HG03565 (cell line): Measurements from ENCODE around the gene ZFAND2B.
A peak's percentile ranks its signal among the peaks of the same experiment; 100 is the strongest.

Experiments
- ATAC-seq: cut with Tn5 transposase; IDR thresholded peaks from one replicate; pipeline ENCODE4 v1.9.1; 2021; ENCODE audit warnings: mild to moderate bottlenecking, moderate library complexity; ENCODE audit not compliant: unreplicated experiment

Gene ZFAND2B

DNA sequence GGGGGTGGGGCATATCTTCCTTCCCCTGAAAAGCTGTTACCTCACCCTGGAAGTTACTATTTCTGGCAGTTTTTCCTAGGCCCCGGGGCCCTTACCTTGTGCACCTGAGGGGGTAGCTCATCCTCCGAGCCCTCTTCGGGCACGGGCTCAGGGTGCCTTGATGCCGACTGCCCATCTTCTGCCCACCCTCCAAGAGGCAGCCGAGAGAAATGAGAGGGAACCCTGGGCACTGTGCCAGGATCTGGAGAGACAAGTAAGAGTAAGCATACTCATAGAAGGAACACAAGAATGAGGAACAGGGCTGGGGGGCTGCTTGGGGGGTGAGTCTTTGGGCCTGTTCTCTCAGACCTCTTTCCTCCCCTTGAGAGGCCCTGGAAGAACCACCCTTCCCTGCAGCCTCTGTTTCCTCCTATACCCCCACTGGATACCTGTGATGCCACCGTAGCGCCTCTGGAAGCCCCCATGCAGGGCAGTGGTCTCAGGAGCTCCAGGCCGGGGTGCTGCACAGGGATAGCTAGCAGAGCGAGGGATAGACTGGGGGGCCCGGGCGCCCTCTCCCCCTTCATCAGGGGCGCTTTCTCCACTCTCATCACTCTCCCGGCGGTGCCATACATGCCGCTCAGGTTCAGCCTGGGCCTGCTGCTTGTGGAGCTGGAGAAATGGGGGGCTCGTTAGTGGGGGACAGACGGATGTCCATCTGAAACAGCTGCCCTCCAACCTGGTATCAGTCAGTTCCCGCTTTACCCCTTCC lies 14.2 kb downstream of the ZFAND2B start:
- ATAC-seq, result no peak

DNA sequence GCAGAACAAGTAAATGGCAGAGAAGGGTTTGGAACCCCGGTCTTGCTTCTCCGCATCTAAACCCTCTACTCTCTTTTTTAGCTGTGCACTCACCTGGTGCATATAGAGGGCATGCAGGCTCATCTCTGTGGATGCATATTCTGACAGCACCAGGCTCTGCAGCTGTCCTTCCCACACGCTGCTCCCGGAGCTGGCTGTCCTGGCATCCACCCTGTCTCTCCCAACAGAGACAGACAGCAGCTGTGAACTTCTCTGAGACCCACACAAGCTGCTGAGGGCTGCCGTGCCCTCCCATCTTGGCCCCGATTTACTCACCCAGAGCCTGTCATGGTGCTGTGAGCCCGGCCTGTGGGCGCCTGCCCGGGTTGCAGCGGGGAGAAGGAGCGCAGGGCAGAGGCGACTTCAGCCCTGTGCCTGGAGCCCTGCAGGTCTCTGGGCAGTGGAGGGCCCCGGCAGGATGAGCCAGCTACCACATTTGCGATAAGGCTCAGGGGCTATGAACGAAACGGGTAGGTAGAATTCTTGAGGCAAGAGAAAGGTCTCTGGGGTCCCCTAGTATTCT lies 15.5 kb downstream of the ZFAND2B start:
- ATAC-seq, result no peak

DNA sequence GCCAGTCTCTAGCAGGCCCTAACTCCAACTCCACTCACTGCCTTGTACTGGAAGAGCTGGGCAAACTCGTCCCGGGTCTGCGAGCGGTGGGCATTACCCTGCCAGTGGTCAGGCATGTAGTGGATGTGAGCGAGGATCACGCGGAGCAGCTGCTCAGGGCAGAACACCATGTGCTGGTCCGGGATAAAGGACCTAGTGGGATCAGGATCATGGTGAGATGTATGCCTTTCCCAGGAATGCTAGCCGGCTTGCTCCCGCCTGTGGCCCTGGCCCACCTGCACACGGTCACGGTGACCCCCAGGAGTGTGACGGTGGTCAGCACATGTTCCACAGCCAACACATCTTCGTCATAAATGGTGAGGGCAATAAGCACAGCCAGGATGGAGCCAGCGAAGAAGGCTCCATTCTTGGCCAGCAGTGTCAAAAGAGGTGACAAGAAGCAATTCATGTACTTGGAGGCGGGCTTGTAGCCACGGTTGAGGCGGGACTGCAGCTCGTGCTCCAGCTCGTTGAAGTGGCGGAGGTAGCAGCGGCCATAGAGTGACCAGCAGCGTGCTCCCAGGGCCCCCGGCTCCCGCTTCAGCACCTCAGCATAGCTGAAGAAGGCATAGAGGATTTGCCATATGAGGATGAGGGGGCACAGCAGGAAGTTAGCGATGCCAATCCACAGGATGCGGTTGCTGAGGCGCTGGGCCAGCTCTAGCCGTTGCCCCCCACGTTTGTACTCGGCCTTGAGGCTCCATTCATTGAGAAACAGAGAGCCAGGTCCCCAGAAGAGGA lies 17.4 kb downstream of the ZFAND2B start:
- no peak for ATAC-seq

DNA sequence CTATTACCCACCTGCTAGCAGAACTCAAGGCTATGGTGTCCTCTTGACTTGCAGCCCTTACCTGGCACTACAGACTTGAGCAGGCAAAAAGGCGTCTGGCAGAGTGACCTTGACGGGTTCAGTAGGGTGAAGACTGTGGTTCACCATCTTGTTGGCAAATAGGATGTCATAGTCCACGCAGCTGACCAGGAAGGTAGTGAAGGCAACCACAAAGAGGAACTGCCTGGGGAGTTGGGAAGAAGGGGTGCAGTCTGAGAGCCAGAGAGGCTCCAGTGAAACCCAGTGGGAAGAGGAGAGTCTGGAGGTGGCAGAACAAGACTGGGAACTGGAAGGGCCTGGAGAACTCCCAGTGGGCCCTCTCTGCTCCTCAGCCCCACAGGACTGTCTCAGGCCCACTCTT lies 18.8 kb downstream of the ZFAND2B start:
- ATAC-seq, result no peak

DNA sequence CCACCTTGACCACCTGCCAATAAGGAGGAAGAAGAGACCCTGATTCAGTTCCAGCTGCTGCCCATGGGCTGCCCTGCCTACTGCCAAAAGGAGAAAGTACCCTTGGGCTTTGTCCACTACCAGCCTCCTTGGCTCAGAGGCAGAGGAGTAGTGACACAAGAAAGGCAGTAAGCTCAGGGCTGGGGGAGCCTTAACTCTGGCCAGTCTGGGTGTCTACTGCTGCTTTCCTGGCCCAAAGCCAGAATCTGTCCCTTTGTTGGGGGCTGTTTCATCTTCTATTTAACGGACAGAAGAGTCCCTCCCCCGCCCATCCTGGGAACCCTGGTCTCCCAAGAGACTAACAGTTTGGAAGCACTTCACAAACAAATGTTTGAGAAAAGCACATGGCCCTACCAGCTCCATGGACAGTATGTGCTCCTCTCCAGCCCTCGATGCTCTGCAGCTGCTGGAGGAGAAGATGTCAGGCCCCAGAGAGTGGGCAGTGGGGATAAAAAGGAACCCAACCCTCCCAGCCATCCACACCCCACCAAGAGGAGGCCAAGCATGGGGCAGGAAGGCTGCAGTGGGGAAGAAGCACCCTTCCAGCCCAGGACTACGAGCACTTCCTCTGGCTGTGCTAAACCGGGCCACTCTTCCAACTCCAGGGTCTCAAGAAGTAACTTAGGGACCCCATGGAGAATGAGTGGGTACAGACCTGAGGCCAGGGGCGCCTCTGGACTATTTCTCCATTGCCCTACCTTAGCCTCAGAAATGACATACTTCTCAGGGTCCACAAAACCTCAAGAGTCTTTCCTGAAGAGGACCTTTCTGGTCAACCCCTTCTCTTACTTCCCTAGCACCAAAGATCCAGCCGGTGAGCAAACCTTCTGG lies 21.7 kb downstream of the ZFAND2B start:
- no peak for ATAC-seq

DNA sequence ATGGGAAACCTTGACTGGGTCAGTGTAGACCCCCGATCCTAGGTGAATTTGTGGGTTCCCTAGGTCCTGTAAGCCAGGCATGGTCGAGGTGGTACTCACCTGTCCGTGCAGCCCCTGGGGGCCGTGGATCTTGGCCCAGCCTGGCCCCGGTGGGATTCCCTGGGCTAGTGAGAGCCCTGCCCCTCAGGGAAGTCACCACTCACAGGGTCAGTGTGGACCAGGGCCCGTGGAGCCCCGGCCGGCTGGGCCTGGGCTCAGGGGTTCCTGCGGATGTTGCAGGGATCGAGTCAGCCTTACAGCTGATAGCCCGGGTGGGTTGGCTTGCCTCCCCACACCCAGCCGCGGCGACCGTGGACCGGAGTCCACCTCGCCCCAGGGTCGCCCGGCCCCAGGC lies 22.3 kb downstream of the ZFAND2B start:
- ATAC-seq, result peak; percentile 15

DNA sequence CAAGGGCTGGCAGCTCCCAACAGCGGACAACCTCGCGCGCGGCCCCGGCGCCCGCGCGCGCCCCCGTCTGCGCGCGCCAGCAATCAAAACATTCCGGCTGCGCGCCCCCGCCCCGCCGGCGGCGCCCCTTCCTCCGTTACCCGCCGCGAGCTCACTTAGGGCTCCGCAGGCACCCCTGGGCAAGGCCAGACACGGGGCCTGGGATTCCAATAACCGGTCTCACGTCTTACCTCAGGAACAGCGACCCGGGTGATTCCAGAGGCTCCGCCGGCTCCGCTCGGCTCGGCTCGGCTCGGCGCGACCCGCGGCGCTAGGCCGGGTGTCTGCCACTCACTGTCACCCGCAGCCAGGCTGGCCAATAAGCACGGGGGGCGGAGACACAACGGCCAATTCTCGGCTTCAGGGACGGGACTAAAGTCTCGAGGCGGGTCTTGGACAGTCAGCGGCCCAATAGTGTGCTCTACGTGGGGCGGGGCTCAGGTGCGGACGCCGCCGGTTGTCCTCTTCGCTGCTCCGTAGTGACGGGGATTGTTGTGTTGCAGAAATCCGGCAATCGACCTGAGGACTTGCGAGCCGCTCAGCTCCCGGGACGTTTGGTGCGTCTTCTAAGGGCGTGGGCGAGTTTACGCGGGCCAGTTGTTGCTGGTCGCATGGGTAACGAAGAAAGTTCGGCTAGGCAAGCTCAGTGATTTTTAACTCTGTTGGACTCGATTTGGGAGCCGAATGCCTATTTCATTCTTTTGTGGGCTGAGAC lies 22.9 kb downstream of the ZFAND2B start, which contains the start of the genes ANKZF1 and ATG9A:
Gene ANKZF1, plus strand, starts transcription at position 502 of the 754 bp plus-strand sequence. CDS start 452 bp downstream, outside the sequence.
Gene ATG9A, minus strand, starts transcription at position 332 of the 754 bp plus-strand sequence. CDS start 1,612 bp downstream, outside the sequence.
- peak; percentile 88 for ATAC-seq

DNA sequence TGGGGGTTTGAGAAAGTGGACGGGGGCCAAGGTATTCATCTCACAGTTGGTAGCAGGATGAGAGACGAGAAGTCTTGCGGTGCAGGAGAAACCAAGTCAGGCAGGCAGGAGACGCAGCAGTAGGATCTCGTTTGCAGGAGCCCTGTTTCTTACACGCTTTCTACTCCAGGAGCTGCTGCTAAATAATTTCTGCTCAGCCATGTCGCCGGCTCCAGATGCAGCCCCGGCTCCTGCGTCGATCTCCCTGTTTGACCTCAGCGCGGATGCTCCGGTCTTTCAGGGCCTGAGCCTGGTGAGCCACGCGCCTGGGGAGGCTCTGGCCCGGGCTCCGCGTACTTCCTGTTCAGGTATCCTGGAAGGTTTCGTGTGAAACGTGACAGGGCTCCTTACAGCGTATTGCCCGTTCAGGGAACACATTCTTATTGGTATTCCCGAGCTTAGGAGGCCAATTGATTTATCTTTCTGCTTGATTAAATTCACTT lies 23.5 kb downstream of the ZFAND2B start:
- ATAC-seq, result no peak

DNA sequence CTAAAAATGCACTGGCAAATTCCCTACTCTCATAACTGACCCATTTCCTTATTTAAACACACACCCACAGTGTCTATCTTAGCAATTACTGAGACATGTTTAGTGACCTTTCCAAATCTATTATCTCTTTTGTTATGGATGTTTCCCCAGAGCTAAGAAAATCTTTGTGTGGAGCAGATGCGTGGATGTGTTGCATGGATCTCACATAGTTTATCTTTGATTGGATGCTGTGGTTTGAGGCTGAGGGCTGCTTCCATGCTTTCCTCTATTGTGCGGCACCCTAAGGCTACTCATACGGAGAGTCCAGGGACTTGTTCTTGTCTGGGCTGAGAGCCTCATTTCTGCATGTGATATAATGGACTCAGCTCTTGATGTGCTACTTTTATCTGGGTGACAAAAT lies 27.7 kb downstream of the ZFAND2B start:
- ATAC-seq, result no peak

DNA sequence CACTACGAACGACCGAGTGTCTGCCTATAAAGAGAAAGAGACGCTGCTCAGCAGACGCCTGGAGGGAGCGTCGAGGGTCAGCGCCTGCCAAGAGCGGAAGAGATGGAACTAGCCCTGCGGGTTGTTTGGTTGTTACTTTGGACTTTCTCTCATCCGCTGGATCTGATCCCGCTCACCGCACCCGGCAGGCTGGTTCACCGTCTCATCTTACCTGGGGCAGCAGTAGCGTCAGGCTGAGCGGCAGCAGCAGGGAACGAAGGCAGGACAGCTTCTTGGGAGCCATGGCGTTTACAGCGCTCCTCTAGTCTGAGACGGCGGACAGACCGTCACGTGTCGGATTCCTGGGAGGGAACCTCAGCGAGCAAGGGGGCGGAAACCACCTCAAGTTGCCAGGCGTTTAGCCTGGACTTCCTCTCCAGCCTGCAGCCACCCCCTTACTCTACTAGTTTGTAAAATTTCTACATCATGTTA lies 36.7 kb downstream of the ZFAND2B start:
- no peak for ATAC-seq

DNA sequence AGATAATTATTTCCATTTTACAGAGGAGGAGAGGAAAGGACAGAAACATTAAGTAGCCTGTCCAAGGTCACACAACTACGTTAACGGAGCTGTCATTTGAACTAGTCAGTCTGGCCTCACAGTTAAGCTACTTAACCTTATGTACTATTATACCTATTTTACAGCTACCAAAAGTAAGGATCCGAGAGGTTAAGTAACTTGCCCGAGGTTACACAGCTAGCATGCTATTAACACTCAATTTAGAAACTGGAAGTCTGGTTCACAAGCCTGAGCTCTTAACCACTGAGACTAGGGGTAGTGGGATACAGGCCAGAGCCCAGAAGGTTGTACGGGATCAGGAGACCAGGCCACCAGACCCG lies 38.2 kb downstream of the ZFAND2B start:
- no peak for ATAC-seq

DNA sequence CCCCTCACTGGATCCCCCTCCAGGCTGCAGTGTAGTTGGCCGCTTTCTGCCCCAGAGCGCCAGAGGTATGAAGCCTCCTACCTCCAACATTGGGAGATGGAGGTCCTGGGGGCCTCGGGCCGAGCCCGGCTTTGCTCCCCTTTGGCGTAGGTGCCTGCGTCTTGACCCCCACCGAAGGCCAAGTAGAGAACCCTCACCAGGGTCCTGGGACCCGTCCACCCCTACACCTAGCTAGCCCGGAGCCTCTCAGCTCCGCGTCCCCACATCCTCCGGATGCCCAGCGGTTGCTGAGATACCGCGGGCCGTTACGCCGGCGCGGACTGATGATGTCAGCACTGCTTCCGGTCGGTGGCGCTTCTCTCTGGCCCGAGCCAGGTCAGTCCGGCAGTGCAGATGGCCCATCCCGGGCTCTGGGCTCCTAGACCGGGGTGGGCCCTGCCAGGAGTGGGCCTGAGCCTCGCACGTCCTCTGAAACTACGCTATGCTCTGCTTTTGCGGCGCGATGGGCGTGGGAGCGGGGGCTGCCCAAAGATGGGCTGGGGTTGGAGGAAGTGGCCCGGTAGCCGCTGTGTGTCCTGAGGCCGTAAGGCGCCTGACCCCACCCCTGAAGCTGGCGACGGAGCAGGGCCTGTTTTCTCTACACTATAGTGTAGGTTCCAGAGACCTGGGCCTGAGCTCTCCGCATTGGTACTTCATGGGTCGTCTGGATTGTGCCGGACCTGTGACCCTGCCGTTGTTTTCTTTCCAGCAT lies 38.7 kb downstream of the ZFAND2B start, which contains the start of the genes GLB1L and STK16:
Gene GLB1L, minus strand, starts transcription at position 297 of the 751 bp plus-strand sequence. CDS start 1,871 bp downstream, outside the sequence.
Gene STK16, plus strand, starts transcription at position 332 of the 751 bp plus-strand sequence. CDS start 521 bp downstream, outside the sequence.
- ATAC-seq, result peak; percentile 73

DNA sequence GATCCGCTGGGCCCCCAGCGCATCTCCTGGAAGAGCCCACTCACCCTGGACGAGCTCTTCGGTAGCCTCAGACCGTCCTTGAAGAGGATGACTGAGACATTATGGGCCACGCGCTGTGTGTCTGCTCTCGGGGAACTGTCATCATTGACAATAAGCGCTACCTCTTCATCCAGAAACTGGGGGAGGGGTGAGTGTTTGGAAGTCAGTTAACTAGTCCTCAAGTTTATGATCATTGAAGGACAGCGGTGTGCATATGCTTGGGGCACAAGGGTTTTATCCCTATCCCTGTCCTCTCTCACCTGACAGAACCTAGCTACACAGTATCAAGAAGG lies 39.3 kb downstream of the ZFAND2B start:
- ATAC-seq, result no peak

DNA sequence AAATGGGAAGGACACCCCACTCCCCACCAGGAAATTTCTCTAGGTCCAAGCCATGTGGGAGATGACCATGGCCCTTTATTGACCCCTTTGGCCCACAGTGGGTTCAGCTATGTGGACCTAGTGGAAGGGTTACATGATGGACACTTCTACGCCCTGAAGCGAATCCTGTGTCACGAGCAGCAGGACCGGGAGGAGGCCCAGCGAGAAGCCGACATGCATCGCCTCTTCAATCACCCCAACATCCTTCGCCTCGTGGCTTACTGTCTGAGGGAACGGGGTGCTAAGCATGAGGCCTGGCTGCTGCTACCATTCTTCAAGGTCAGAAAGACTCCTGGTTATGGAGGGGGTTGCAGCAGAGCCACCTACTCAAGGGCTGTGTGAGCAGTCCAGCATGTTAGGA lies 40.0 kb downstream of the ZFAND2B start:
- no peak for ATAC-seq

DNA sequence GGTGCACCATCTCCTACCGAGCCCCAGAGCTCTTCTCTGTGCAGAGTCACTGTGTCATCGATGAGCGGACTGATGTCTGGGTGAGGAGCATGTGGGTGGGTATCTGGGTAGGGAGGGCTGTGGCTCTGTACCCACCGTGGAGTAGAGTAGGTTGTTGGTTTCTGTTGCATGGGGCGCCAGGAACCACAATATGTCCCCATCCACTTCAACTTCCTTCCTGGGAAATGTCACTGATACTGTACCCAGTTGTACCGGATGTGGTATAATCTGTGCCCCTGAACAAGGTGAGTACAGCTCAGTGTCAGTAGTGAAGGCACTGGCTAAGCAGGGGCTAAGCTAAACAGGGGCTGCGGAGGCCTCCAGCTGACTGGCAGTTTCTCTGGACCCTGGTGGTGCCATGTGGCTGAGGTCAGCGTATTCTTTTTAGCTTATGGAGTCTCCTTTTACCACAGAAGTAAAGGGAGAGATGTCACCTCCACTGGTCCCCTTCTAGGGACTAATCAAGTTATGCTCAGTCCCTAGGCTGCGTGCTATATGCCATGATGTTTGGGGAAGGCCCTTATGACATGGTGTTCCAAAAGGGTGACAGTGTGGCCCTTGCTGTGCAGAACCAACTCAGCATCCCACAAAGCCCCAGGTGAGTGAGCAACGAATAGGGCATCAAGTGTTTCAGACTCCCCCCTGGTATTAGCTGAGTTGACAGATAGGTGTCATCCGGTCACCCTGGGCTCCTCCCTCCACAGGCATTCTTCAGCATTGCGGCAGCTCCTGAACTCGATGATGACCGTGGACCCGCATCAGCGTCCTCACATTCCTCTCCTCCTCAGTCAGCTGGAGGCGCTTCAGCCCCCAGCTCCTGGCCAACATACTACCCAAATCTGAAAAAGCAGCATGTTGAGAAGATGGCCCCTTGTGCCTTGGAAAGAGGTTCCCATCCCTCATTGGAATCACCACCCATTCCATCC lies 41.4 kb downstream of the ZFAND2B start:
- no peak for ATAC-seq

DNA sequence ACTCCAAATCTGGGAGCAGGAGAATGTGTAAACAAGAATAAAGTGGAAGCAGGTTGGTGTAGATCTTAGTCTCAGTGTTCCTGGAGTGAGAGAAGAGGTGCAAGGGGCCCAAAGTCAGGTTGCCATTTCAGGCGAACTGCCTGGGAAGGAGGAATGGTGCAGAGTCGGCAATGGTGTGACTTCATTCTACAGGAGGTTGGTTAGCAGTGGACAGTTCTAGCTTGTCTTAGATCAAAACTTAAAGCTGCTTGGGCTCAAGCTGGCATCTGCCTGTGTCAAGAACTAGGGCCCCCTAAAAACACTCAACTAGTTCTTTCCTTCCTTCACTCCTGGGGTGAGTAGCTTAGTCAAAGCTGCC lies 42.2 kb downstream of the ZFAND2B start:
- ATAC-seq, result no peak

DNA sequence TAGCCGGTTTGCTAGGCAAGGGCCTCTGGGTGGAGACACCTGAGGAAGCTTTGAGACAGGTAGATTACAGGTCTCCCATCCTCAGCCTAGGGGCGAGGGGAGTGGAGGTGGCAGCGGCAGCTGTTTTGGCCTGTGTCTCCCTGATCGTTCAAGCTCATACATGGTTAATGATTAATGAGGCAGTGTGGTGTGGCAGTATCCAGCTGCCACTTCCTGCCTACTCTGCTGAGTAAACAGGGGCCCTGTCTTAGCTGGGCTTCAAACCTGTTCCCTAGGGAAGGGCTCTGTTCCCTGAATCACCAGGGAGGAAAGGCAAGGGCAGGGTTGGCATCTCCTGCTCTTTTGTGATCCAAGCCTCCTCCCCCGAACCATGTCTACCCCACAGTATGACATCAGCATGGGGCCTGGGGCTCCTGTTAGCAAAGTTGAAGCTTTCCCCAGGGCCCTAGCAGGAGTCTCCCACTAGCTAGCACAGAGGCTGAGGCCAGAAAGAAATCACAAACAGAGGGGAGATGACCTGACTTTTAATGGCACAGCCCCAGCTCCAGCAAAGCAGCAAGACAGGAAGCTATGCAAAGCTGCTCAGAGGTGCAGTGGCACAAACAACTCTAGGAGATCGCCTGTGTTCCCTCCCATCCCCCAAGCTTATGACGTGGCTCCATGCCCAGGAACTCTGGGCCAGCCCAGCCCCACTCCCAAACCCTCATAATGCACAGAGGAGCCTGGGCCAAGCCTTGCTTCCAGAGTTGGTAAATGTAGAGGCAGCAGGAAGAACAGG lies 42.8 kb downstream of the ZFAND2B start:
- ATAC-seq, result no peak
